ENCODE data around the gene NMRK2.
"Not testable (repeated sequence)": the region's sequence is repeated elsewhere in the genome, so short reads cannot be mapped to it uniquely, and the experiment has no call there.

DNA sequence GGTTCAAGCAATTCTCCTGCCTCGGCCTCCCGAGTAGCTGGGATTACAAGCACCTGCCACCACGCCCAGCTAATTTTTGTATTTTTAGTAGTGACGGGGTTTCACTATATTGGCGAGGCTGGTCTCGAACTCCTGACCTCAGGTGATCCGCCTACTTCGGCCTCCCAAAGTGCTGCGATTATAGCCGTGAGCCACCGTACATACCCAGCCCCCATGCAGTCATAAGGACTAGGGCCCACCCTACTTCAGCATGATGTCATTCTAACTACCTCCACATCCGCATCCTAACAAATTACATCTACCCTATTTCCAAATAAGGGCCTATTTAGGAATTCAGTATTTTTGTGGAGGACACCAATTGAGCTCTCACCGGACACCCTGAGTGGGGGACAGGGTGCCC is 22.4 kb downstream of the NMRK2 start:
- TF ChIP-seq, protein P1, sequence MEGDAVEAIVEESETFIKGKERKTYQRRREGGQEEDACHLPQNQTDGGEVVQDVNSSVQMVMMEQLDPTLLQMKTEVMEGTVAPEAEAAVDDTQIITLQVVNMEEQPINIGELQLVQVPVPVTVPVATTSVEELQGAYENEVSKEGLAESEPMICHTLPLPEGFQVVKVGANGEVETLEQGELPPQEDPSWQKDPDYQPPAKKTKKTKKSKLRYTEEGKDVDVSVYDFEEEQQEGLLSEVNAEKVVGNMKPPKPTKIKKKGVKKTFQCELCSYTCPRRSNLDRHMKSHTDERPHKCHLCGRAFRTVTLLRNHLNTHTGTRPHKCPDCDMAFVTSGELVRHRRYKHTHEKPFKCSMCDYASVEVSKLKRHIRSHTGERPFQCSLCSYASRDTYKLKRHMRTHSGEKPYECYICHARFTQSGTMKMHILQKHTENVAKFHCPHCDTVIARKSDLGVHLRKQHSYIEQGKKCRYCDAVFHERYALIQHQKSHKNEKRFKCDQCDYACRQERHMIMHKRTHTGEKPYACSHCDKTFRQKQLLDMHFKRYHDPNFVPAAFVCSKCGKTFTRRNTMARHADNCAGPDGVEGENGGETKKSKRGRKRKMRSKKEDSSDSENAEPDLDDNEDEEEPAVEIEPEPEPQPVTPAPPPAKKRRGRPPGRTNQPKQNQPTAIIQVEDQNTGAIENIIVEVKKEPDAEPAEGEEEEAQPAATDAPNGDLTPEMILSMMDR (conservative IDR thresholded peaks at IDR 0.05; ENCODE audit: low read length), result not testable (repeated sequence)
- TF ChIP-seq EZH2phosphoT487 (IDR thresholded peaks at IDR 0.05; ENCODE audit: borderline replicate concordance), result not testable (repeated sequence)

Data from Loucy (cell line).